Keratinocyte (primary cell): ENCODE results near the gene PEMT. TPM values are rescaled to one million over a fixed set of nuclear protein-coding genes. Genes with fewer than 3 reads are reported as not detected.

Experiments used
- DNase-seq: peaks from one replicate; pipeline ENCODE4 v3.0.0-alpha.2; 2011; ENCODE audit warnings: low read depth, missing footprints, low spot score
- FAIRE-seq: peaks from 2 replicates; lab custom pipeline; 2011; peaks lifted over from hg19 to GRCh38; lab: Jason Lieb, UNC
- H2AFZ ChIP-seq: 2 replicates; pipeline ENCODE4 v1.6.0; 2012; ENCODE audit warnings: low read length, control low read depth, inconsistent platforms; ENCODE audit not compliant: control insufficient read depth
- H3K27ac ChIP-seq: 2 replicates; pipeline ENCODE4 v1.5.1; 2011; ENCODE audit warnings: low read length; ENCODE audit not compliant: control insufficient read depth, insufficient read depth
- H3K27me3 ChIP-seq: 3 replicates; pipeline ENCODE4 v1.6.0; 2011; ENCODE audit warnings: low read length; ENCODE audit not compliant: control insufficient read depth, insufficient read depth; ENCODE audit errors: extremely low read depth
- H3K36me3 ChIP-seq, 2 experiments: 2 replicates in 1 of 2; 3 replicates in 1 of 2; pipeline ENCODE4 v1.5.1; 2011; ENCODE audit warnings: low read length in 2 of 2, mild to moderate bottlenecking in 1 of 2; ENCODE audit not compliant: control insufficient read depth in 2 of 2, insufficient read depth in 2 of 2; ENCODE audit errors: extremely low read depth in 1 of 2
- H3K4me1 ChIP-seq: 3 replicates; pipeline ENCODE4 v1.5.1; 2011; ENCODE audit warnings: low read length; ENCODE audit not compliant: control insufficient read depth, insufficient read depth; ENCODE audit errors: extremely low read depth
- H3K4me2 ChIP-seq: 3 replicates; pipeline ENCODE4 v1.6.0; 2011; ENCODE audit warnings: low read depth, low read length; ENCODE audit not compliant: control insufficient read depth, insufficient read depth; ENCODE audit errors: extremely low read depth
- H3K4me3 ChIP-seq, 3 experiments: fragments of 200-600 bp in 1 of 3; sonication (generic) in 1 of 3; 2 replicates in 2 of 3; 3 replicates in 1 of 3; pipeline ENCODE4 v1.5.1; 2011 to 2016; ENCODE audit warnings: low read length in 3 of 3, mild to moderate bottlenecking in 3 of 3, control low read depth in 2 of 3, inconsistent platforms in 1 of 3, low read depth in 1 of 3, mixed read lengths in 1 of 3, mixed run types in 1 of 3, moderate library complexity in 1 of 3; ENCODE audit not compliant: control insufficient read depth in 2 of 3, insufficient read depth in 2 of 3; ENCODE audit errors: extremely low read depth in 1 of 3
- H3K79me2 ChIP-seq: 2 replicates; pipeline ENCODE4 v1.6.0; 2012; ENCODE audit warnings: low read length; ENCODE audit not compliant: control insufficient read depth, insufficient read depth
- H3K9ac ChIP-seq: 3 replicates; pipeline ENCODE4 v1.6.0; 2011; ENCODE audit warnings: low read length; ENCODE audit not compliant: control insufficient read depth, insufficient read depth; ENCODE audit errors: extremely low read depth
- H3K9me1 ChIP-seq: 3 replicates; pipeline ENCODE4 v1.6.0; 2011; ENCODE audit warnings: low read length; ENCODE audit not compliant: control insufficient read depth, insufficient read depth; ENCODE audit errors: extremely low read depth
- H3K9me3 ChIP-seq: 2 replicates; pipeline ENCODE4 v1.5.1; 2012; ENCODE audit warnings: low read depth, low read length; ENCODE audit not compliant: control insufficient read depth
- H4K20me1 ChIP-seq: 3 replicates; pipeline ENCODE4 v1.6.0; 2011; ENCODE audit warnings: low read length; ENCODE audit not compliant: control insufficient read depth, insufficient read depth; ENCODE audit errors: extremely low read depth
- EZH2 ChIP-seq: IDR thresholded peaks from one replicate; pipeline ENCODE4 v1.6.1; 2012; ENCODE audit warnings: inconsistent platforms, mild to moderate bottlenecking, low read length, moderate library complexity
- dilution Hi-C: fragments of 300-500 bp; cut with MboI; formaldehyde crosslinking; loops from one replicate; pipeline ENCODE4 v1.7.0; 2020; ENCODE audit warnings: low sequenced_read_pairs; ENCODE audit not compliant: extremely low pct_ligation_motif_present
- polyA plus RNA-seq, 5 experiments: library from polyadenylated mRNA; depleted of rRNA in 3 of 5; stranded (reverse) in 3 of 5; stranded (forward) in 1 of 5; unstranded in 1 of 5; fragments of >200 nt; gene quantifications; 1 replicate in 1 of 5; 2 replicates in 3 of 5; 3 replicates in 1 of 5; pipeline versions ENCODE4 v1.2.1 to v1.2.3, GENCODE V29; 2011 to 2012; ENCODE audit warnings: missing spikeins in 2 of 5, low read depth in 1 of 5, low replicate concordance in 1 of 5
- TF ChIP-seq, protein P1 (sequence below), 3 experiments: IDR thresholded peaks in 1 of 3; conservative IDR thresholded peaks in 1 of 3; optimal IDR thresholded peaks in 1 of 3; 2 replicates in 2 of 3; 3 replicates in 1 of 3; pipeline versions ENCODE3 to v1.5.1; 2011; ENCODE audit warnings: low read length in 3 of 3, mild to moderate bottlenecking in 3 of 3, moderate library complexity in 2 of 3, control low read depth in 1 of 3, inconsistent platforms in 1 of 3; ENCODE audit not compliant: insufficient read depth in 2 of 3; ENCODE audit errors: extremely low read depth in 1 of 3

Gene PEMT
- polyA plus RNA-seq, 1 donor (not counting 4 experiments of a cell fraction or from before 2014, with no cell fraction given): 17.7 TPM

DNA sequence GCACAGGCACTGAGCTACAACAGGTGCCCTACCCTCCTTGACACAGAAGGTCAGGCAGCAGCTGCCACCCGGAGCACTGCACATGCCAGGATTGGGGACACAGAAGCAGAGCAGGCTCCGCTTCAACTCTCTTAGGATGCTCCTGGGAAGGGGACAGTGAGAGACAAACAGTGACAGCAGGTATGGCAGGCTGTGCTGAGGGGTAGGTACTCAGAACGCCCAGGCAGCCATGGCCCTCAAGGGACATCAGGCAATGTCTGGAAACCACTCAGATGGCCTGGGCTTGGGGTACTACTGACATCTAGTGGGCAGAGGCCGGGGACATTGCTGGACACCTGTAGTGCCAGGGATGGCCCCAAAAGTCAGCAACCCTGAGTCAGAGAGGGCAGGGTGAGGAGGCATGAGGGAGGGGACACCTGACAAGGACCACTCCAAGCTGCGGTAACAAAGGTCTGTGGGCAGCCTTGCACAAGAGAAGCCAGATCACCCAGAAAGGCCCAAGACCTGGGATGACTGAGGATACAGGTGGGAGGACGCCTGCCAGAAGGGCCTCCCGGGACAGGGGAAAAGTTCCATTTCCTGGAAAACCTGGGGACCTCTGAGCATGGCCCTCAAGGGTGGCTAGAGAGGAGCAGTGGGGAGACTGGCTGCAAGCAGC, 21.2 kb downstream of the PEMT start:
- no peaks in the 10 kb centered on the region for H3K79me2 ChIP-seq
- TF ChIP-seq, protein P1, sequence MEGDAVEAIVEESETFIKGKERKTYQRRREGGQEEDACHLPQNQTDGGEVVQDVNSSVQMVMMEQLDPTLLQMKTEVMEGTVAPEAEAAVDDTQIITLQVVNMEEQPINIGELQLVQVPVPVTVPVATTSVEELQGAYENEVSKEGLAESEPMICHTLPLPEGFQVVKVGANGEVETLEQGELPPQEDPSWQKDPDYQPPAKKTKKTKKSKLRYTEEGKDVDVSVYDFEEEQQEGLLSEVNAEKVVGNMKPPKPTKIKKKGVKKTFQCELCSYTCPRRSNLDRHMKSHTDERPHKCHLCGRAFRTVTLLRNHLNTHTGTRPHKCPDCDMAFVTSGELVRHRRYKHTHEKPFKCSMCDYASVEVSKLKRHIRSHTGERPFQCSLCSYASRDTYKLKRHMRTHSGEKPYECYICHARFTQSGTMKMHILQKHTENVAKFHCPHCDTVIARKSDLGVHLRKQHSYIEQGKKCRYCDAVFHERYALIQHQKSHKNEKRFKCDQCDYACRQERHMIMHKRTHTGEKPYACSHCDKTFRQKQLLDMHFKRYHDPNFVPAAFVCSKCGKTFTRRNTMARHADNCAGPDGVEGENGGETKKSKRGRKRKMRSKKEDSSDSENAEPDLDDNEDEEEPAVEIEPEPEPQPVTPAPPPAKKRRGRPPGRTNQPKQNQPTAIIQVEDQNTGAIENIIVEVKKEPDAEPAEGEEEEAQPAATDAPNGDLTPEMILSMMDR (optimal IDR thresholded peaks at IDR 0.05 in 1 of 3, IDR thresholded peaks at IDR 0.05 in 1 of 3, conservative IDR thresholded peaks at IDR 0.05 in 1 of 3; ENCODE audit: extremely low read depth in 1 of 3, insufficient read depth in 2 of 3, low read length in 3 of 3): peak in 2 of 3 experiments; percentile 18 to 56
- no peak for TF ChIP-seq EZH2
- peaks cover 11% of the 10 kb centered on the region for H4K20me1 ChIP-seq
- H3K4me3 ChIP-seq: no peak overlapping the region
- peaks cover 2% of the 10 kb centered on the region for H3K4me1 ChIP-seq
- H3K27ac ChIP-seq: no peak overlapping the region
- no peak overlapping the region for H2AFZ ChIP-seq
- no peaks in the 10 kb centered on the region for H3K9me1 ChIP-seq
- FAIRE-seq: no peak
- H3K9me3 ChIP-seq: no peaks in the 10 kb centered on the region
- DNase-seq: no peak
- no peaks in the 10 kb centered on the region for H3K27me3 ChIP-seq
- peaks cover 0 to 6% of the 10 kb centered on the region in 2 experiments for H3K36me3 ChIP-seq
- no peak overlapping the region for H3K4me2 ChIP-seq
- dilution Hi-C loops: no loop called here
- no peak overlapping the region for H3K9ac ChIP-seq

DNA sequence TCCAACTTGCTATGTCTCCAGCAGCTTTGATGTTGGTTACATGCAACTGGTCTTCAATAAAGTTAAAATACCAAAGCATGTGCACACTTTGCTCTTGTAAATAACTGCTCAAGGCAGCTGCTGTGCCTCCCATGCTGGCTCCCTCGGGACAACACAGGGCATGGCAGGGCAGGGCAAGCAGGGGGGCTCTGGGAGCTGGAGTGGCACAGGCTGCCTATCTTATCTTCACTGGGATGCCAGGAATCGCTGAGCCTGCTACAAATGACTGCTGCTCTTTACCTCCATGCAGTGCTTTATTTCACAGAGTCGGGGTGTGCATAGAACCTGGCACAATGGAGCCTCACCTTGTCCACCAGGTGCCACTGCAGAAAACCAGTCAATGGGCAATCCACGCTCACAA, 21.8 kb downstream of the PEMT start:
- no peak overlapping the region for H3K9ac ChIP-seq
- peaks cover 0 to 3% of the 10 kb centered on the region in 2 experiments for H3K36me3 ChIP-seq
- no peak overlapping the region for H3K4me3 ChIP-seq
- H3K9me1 ChIP-seq: no peaks in the 10 kb centered on the region
- H4K20me1 ChIP-seq: peaks cover 11% of the 10 kb centered on the region
- dilution Hi-C loops: no loop called here
- no peak overlapping the region for H2AFZ ChIP-seq
- no peaks in the 10 kb centered on the region for H3K79me2 ChIP-seq
- no peaks in the 10 kb centered on the region for H3K4me1 ChIP-seq
- DNase-seq (no peak), FAIRE-seq (no peak)
- H3K27ac ChIP-seq: no peak overlapping the region
- TF ChIP-seq EZH2: no peak
- TF ChIP-seq, protein P1 (optimal IDR thresholded peaks at IDR 0.05 in 1 of 3, IDR thresholded peaks at IDR 0.05 in 1 of 3, conservative IDR thresholded peaks at IDR 0.05 in 1 of 3; ENCODE audit: extremely low read depth in 1 of 3, insufficient read depth in 2 of 3, low read length in 3 of 3): no peak
- no peak overlapping the region for H3K4me2 ChIP-seq
- H3K9me3 ChIP-seq: no peaks in the 10 kb centered on the region
- no peaks in the 10 kb centered on the region for H3K27me3 ChIP-seq
